Activated gamma-delta T cell (primary cell): ENCODE measurements around the gene TJP3.

ENCODE experiments used
- DNase-seq: peaks from one replicate; lab custom pipeline; 2025; lab: John Stamatoyannopoulos, UW

The TJP3 gene

DNA sequence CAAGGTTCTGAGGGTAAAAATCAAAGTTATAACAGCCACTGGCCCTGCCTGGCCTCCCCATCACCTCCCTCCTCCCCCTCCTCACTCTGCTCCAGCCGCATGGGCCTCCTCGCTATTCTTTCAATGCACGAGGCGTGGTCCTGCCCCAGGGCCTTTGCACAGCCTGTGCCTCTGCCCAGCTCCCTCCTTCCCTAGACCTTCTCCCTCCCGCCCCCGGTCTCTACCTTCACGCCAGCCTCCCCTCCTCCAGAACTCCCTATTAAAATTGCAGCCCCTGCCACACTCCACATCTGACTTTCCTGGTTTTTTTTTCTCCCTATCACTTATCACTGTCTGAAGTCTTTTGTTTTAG lies 60.5 kb downstream of the TJP3 start:
- no peak for DNase-seq

DNA sequence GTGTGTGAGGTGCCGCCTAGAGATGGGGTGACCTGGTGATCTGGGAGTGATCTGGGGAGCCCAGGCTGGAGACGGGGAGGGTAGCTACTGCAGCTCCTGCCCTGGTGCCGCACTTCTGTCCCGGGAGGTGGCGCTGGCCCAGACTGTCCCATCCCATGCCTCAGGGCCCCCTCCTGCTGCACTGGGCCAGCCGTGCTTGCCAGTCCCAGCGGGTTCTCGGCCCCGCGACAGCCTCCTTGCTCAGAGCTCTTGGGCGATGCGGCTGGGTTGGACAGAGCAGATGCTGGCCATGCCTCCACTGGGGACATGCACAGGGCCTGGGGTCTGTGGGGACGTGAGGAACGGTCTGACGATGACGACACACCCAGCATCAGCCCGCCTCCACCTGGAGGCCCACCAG lies 61.3 kb downstream of the TJP3 start:
- no peak for DNase-seq

DNA sequence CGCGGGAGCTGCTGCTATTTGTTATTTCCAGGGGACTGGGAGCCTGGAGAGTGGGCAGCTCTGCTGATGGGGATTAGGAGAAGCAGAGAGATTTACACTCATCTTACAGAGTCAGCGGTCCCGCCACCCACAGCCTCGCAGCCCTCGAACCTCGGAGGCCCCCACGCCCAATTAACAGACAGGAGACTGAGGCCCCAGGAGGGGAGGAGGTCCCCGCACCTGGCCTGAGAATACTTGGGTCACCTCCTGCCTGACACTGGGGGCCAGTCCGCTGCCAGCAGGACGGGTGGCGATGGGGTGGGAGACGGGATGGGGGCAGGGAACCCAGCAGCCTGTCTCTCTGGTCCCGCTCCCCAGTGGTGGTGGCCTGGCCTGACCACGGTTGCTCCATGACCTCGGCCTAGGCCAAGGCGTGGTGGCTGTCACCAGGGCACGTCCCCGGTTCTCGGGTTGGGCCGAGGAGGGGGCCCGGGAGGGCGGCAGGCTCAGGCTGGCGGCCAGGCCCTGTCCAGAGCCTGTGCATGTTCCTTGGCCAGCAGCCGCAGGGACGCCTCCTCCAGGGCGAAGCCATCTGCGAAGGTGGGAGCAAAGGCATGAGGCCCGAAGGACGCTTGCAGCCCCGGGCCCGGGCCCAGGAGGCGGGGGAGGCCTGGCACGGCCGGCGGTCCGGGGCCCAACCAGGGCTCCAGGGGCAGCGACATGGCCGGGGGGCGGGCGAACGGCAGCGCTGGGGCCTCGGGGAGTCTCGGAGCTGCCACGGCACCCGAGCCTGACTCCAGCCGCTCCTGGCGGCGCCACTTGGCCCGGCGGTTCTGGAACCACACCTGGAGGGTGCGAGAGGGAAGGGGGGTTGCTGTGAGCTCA lies 62.2 kb downstream of the TJP3 start:
- no peak for DNase-seq

DNA sequence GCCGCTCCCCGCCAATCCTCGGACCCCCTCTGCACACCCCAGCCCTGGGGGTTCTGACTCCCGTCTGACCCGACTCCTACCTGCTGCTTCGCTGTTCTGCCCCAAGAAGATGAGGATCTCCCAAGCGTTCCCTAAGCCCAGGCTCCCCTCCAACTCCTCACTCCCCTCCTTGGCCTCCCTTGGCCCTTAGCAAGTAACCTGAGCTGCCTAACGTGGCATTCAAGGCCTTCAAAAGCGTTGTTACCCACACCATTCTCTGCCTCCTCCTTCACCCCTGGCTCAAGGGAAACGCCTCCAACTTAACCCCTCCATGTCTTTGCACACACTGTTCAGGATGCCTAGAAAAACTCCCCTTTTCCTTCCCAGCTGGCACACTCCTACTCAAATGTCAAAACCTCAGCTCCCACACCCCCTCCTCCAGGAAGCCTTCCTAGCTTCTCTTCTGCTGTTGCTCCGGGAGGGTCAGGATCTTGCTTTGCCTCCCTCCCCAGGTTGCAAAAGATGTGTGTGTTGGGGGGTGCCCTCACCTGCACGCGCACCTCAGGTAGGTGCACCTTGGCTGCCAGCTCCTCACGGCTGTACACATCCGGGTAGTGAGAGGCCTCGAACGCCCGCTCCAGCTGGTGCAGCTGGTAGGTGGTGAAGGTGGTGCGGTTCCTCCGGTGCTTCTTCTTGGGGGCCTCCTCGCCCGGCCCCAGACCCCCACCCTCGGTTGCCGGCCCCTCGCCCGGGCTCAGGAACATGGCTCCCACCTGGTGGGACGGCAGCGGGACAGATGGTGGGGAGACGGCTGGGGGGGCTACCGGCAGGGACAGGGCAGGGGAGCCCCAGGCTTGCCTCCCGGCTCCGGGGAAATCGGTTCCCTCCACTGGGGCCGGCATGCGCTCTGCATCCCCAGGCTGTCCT lies 63.1 kb downstream of the TJP3 start:
- DNase-seq: no peak

DNA sequence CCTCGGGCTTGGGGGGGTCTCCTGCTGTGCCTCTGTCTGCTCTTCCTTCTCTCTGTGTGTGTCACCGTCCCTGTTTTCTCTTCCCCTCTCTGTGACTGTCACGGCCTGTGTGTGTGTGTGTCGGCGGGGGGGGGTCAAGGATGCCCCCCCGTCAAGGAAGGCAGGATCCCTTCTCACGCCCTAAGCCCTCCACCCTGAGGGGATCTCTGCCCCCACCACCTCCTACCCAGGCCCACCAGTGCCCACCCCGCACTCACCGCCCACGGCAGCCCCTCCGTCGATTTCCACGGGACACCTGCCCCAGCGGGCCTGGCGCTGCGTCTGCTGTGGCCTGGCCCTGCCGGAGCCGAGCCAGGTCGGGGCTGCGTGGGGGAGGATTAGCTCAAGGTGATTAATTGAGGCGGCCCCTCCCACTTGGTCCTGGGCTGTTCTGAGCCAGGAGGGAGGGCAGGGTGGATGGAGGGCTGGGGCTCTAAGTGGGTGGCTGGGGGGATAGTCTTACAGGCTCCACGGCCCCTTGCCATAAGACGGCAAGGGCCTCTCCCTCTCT lies 63.8 kb downstream of the TJP3 start, which contains the start of gene RAX2:
RAX2 (minus strand) TSS at position 323 of the 550 bp plus-strand sequence. CDS start 486 bp downstream, outside the sequence.
- DNase-seq: no peak

DNA sequence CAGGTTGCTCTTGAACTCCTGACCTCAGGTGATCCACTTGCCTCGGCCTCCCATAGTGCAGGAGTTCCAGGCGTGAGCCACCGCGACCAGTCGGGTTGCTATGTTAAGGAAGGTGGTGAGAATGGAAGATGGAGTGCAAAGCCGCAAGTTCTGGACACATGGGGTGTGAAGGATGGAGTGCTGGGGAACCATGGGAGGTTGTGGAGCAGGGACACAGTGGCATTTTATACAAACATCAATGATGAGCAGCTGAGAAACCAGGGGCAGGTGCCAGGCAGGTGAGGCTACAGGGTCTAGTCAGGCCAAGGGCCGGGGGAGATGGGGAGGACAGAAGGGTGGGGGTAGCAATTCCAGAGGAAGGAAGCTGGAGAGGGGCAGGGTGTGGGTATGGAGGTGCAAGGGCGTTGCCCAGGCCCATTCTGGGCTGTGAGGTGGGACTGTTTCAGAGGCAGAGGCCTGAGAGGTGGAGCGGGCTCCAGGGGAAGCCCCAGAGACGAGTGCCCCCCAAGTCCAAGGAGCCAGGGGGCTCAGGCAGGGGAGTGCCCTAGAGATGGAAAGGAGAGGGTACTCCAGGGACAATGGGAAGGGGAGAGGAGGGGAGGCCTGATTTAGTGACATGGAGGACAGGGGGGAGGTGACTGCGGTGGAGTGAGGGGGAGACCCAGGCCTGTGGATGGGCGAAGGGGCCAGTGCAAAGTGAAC lies 65.8 kb downstream of the TJP3 start:
- DNase-seq: no peak

DNA sequence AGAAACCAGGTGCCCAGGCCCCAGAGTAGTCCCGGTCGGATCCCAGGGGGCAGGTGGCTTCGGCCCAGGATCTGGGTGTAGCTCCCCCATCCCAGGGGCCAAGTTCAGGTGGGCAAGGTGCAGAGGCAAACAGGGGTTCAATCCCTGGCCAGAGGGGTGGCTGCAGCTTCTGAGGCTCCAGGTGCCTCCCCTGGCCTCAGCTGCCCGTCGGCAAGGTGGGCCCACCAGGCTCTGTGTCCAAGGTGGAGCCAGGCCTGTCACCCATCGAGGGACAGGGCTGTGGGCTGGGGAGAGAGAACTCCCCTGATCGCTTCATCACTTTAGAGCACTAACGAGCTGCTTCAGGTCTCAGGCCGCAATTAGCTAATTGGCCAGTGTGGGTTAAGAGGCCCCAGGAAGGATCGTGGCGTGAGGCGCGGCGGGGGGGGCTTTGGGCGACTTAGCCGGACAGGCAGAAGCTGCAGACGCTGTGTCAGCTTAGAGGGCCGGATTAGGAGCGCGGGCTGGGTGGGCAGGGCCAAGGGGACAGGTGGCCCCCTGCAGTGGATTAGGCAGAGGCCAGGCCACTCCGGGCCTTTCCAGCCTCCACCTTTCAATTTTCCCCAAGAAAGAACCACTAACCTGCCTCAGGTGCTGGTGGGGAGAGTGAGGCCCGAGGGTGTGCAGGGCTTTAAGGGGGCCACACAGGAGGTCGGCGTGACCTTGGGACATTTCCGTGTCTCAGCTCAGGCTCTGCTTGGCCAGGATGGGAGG lies 66.6 kb downstream of the TJP3 start:
- DNase-seq: no peak

DNA sequence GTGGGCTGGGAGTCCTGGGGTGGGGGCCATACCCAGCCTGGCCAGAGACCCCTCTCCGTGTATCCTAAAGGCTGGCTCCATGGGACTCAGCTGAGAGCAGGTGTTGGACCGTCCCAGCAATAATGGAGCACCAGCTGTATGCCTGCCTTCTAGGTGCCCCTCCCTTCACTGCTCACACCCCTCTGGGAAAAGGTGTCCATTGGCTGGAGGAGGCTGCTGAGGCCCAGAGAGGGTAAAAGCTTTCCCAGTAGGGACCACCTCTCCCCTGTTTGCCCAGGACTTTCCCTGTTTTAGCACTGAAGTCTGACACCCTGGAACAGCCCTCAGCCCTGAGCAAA lies 67.2 kb downstream of the TJP3 start:
- DNase-seq: no peak

DNA sequence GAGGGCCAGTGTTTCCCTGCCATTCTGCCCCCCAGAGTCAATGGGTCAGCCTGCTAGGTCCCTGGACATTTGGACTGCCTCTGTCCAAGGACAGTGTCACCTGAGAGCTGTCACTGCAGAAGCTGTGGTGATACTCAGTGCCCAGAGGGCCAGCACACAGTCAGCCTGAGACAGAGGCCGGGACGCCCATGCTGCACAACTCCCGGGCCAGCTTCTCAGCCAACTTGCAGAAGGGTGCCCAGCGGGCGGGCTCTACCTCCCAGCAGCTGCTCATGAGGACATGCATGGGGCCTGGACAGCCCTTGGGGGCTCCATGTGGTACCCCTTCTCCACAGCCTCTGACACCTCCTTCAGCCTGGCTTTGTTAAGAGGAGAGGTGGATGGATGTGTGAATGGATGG lies 67.6 kb downstream of the TJP3 start:
- no peak for DNase-seq

DNA sequence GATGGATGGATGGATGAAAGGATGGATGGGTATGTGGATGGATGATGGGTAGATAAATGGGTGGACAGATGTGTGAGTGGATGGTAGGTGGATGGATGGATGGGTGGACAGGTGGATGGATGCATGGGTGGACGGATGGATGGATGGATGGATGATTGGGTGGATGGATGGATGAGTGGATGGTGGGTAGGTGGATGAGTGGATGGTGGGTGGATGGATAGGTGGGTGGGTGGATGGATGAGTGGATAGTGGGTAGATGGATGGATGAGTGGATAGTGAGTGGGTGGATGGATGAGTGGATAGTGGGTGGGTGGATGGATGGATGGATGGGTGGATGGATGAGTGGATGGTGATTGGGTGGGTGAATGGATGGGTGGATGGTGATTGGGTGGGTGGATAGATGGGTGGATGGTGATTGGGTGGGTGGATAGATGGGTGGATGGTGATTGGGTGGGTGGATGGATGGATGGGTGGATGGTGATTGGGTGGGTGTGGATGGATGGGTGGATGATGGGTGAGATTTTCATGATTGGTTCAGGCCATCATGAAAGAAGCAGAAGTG lies 68.4 kb downstream of the TJP3 start:
- DNase-seq: no peak

DNA sequence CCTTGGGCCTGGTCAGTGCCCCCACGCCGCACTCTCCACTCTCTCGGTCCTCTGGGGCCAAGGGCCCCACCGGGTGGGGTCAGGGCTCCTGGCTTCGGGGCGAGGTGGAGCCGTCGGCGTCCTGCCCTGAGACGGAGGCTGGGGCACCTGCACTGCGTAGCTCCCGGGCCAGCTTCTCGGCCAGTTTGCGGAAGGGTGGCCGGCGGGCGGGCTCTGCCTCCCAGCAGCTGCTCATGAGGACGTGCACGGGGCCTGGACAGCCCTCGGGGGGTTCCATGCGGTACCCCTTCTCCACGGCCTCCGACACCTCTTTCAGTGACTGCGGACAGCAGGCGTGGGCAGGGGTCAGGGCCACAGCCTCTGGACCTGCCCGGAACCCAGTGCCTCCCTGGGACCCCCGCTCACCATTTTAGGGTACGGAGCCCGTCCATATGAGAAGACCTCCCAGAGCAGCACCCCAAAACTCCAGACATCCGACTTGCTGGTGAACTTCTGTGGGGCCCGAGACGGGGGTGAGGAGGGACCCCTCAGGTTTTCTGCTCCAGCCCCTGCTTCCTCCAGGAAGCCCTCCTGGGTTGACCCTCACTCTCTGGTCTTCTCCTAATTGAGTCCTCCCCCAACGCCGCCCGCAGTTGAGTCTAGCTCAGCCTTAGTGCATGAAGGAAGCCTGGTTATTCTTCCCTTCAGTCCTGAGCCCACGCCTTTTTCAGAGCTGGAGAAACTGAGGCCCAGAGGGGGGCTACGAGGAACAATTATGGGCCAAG lies 70.1 kb downstream of the TJP3 start:
- no peak for DNase-seq

DNA sequence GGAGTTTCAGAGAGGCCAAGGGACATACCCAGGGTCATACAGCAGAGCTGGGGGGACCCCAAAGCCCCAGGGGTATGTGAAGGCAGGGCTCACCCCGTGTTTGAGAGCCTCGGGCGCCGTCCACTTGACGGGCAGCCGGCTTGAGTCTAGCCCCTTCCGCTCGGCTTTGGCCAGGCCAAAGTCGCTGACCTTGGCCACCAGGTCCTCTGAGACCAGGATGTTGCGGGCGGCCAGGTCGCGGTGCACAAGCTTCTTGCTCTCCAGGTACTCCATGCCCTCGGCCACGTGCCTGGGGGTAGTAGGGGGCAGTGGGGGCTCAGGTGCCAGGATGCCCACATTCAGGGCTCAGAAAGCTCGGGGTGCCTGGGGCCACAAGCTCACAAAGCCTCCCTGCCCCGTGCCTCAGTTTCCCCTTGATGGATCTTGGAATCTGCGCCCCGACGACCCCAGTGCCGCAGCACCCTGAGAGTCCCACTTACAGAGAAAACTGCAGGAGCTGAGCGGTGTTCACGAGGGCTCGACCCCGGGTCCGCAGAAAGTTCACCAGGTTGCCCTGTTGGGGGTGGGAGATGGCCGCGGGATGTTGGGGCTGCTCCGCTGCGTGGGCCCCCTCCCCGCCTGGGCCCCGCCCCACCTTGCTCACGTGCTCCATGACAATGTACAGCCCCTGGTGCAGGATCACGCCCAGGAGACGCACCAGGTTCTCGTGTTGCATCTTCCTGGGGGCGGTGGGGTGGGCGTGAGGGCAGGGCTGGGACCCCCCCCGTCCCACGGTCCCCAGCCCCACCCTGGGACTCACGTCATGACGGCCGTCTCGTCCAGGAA lies 70.9 kb downstream of the TJP3 start:
- no peak for DNase-seq

DNA sequence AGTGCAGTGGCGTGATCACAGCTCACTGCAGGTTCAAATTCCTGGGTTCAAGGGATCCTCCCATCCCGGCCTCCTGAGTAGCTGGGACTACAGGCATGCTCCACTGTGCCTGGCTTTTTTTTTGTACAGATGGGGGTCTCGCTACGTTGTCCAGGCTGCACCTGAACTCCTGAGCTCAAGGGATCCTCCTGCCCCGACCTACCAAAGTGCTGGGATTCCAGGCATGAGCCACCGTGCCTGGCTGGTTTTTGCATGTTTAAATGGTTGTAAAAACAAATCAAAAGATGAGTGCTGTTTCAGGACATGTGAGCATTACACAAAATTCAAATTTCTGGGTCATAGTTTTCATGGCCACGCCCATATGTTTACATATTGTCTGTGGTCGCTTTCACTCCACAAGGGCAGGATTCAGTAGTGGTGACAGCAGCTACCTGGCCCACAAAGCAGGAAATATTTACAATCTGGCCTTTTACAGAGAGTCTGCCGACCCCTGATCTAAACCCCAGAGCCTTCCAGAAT lies 72.7 kb downstream of the TJP3 start:
- no peak for DNase-seq

DNA sequence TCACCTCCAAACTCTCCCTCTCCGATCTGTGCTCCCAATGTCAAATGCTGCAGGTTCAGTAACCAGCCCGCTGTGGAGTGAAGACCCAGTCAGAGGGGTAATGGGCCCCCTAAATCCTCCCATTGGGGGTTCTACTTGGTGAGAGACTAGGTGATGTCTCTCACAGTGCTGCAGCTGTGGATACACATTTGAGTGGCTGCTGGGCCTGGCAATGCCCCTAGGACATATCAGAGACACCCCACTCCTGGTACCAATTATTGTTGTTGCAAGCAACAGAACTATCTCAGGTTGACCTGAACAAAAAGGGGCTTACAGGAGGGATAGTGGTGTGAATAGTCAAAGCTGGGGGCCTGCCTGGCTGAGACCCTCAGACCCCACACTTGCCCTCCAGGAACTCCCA lies 73.4 kb downstream of the TJP3 start:
- no peak for DNase-seq

DNA sequence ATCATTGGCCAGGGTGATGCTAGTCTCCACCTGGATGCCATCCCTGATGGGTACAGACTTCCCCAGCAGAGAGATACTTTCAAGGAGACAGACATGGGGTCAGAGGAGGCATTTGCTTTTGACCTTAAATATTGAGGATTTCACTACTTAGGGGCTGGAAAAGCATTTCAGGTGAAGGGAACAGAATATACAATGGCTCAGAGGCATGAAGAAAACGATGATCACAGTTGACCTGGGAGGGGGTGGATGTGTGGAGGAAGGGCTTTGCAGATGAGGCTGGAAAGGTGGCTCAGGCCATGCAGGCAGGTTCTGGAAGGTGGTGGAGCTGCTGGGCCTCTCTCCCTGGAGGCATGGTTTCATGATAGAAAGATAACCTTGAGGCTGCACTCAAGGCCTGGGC lies 74.1 kb downstream of the TJP3 start:
- no peak for DNase-seq

DNA sequence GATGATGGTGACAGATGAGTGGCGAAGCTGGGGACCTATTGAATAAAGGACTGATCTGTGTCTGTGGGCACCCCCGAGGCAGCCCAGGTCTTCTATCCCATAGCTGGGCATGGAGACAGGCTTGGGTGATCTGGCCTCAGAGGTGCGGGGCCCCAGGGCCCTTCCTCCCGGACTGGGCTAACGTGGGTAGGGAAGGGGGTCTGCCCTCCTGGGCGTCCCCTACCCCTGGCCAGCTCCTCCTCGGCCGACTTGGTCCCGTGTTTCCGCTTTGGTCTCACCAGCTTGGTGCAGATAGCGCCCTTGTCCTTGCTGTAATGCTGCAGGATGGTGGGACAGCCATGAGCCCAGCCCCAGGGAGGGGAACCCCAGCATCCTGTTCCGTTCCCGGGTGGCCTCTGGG lies 74.7 kb downstream of the TJP3 start:
- DNase-seq: no peak

DNA sequence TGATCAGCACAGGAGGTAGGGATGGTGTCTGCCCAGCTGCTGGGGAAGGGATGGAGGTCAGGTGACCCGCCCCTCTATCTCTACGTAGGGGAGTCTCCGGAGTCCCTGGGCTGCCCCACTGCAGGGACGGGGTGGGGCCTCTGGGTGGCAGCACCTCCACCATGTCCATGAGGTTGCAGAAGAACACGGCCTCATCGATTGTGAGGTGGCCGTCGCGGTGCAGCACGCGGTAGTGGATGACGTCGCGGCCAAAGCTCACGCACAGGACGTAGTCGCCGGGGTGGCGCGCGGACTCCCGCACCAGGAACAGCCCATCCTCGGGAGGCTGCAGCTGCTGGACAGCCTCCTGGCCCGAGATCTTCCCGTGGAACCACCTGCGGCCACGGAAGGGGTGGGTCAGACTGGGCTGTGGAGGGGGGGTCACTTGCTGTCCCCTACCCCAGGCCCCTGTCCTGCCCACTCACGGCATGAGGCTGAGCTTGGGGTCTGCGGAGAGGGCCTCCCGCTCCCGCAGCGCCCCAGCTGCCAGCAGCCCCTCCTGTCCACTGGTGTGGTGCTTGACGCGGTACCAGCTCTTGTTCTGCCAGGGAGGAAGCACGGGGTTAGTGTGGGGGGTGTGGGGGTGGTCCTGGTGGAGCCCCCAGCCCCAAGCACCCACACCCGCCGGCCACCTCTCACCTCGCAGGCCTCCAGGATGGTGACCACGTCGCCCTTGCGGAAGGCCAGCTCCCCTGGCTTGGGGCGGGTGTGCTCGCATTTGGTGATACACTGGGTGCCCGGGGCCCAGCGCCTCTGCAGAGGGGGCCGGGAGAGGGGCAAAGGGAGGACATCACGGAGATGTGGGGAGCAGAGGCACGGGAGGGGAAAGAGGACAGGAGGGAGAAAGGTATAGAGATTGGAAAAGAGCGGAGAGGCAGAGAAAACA lies 75.7 kb downstream of the TJP3 start:
- DNase-seq: no peak
